B cell (primary cell): Measurements from ENCODE around the gene FBXL16. TPM values are rescaled to one million over a fixed set of nuclear protein-coding genes. Genes with fewer than 3 reads are reported as not detected.
"Not testable (repeated sequence)": the region's sequence is repeated elsewhere in the genome, so short reads cannot be mapped to it uniquely, and the experiment has no call there.

Source experiments
- ATAC-seq: fragments of 200-7000 bp; cut with Tn5 transposase; one replicate; pipeline ENCODE4 v1.10.0; 2021; ENCODE audit warnings: low read depth, mild to moderate bottlenecking, moderate number of reproducible peaks, moderate library complexity
- CTCF ChIA-PET: fragments of 350-600 bp; sonication (Branson Sonifier 250); formaldehyde crosslinking; loops from one replicate; lab custom pipeline; 2021; ENCODE audit warnings: antibody characterized with exemption, inconsistent platforms; lab: Charles Lee
- POLR2A ChIA-PET: fragments of 350-600 bp; sonication (Branson Sonifier 250); formaldehyde crosslinking; loops from one replicate; lab custom pipeline; 2021; ENCODE audit warnings: antibody characterized with exemption; lab: Charles Lee
- DNase-seq: peaks from one replicate; pipeline ENCODE4 v3.0.0; 2013
- H2AFZ ChIP-seq: 2 replicates; pipeline ENCODE4 v1.6.1; 2012; ENCODE audit warnings: mild to moderate bottlenecking, low read depth, low read length; ENCODE audit not compliant: insufficient read depth, poor library complexity, severe bottlenecking
- H3K27ac ChIP-seq, 2 donors: 1 replicate in 1 of 2; 2 replicates in 1 of 2; pipeline ENCODE4 v1.5.1; 2012 to 2013; ENCODE audit warnings: low read length in 2 of 2, mild to moderate bottlenecking in 2 of 2, moderate library complexity in 1 of 2
- H3K27me3 ChIP-seq, 4 experiments: fragments of 200-600 bp in 1 of 4; sonication (generic) in 1 of 4; replicated peaks in 1 of 4; 1 replicate in 2 of 4; 2 replicates in 2 of 4; pipeline versions ENCODE4 v1.6.1 to v1.7.0; 2013 to 2016; ENCODE audit warnings: low read length in 3 of 4, mild to moderate bottlenecking in 2 of 4, mixed read lengths in 1 of 4, moderate library complexity in 1 of 4; ENCODE audit not compliant: insufficient read depth in 4 of 4, control insufficient read depth in 3 of 4; ENCODE audit errors: control extremely low read depth in 1 of 4
- H3K36me3 ChIP-seq, 2 experiments: replicated peaks in 1 of 2; 1 replicate in 1 of 2; 2 replicates in 1 of 2; pipeline versions ENCODE4 v1.6.1 to v1.7.1; 2013; ENCODE audit warnings: low read length in 1 of 2; ENCODE audit not compliant: insufficient read depth in 2 of 2, control insufficient read depth in 1 of 2; ENCODE audit errors: control extremely low read depth in 1 of 2, extremely low read depth in 1 of 2
- H3K4me1 ChIP-seq, 2 donors: fragments of 200-600 bp in 1 of 2; sonication (generic) in 1 of 2; 1 replicate in 1 of 2; 2 replicates in 1 of 2; pipeline versions ENCODE4 v1.5.1 to v1.6.1; 2013 to 2017; ENCODE audit warnings: low read length in 2 of 2; ENCODE audit not compliant: control insufficient read depth in 2 of 2, insufficient read depth in 2 of 2
- H3K4me2 ChIP-seq: replicated peaks from 2 replicates; pipeline ENCODE3; 2012; ENCODE audit warnings: mild to moderate bottlenecking, low read depth, low read length; ENCODE audit not compliant: poor library complexity, severe bottlenecking
- H3K4me3 ChIP-seq, 5 experiments: fragments of 200-600 bp in 1 of 5; sonication (generic) in 1 of 5; 1 replicate in 3 of 5; 2 replicates in 2 of 5; pipeline versions ENCODE4 v1.5.1 to v1.7.0; 2011 to 2016; ENCODE audit warnings: low read length in 4 of 5, mild to moderate bottlenecking in 4 of 5, low read depth in 2 of 5, control low read depth in 1 of 5, moderate library complexity in 1 of 5; ENCODE audit not compliant: insufficient read depth in 1 of 5; ENCODE audit errors: control extremely low read depth in 1 of 5, extremely low read depth in 1 of 5
- H3K79me2 ChIP-seq: fragments of 200-600 bp; sonication (generic); one replicate; pipeline ENCODE4 v1.6.0; 2016; ENCODE audit warnings: low read length; ENCODE audit not compliant: control insufficient read depth, insufficient read depth
- H3K9ac ChIP-seq: fragments of 200-600 bp; sonication (generic); 2 replicates; pipeline ENCODE4 v1.6.1; 2017; ENCODE audit warnings: mild to moderate bottlenecking, low read length, moderate library complexity
- H3K9me3 ChIP-seq, 3 donors: one replicate each; pipeline versions ENCODE4 v1.6.1 to v1.7.1; 2013; ENCODE audit warnings: low read length in 2 of 3; ENCODE audit not compliant: control insufficient read depth in 2 of 3, insufficient read depth in 1 of 3; ENCODE audit errors: control extremely low read depth in 1 of 3
- H4K20me1 ChIP-seq: 2 replicates; pipeline ENCODE4 v1.6.0; 2012; ENCODE audit warnings: mild to moderate bottlenecking, low read length; ENCODE audit not compliant: insufficient read depth, control insufficient read depth, poor library complexity, severe bottlenecking
- H3K27ac Mint-ChIP-seq: one replicate; pipeline ENCODE4 v1.8.0; 2021; ENCODE audit warnings: mixed read lengths
- H3K27me3 Mint-ChIP-seq: one replicate; pipeline ENCODE4 v1.8.0; 2021; ENCODE audit warnings: mixed read lengths
- H3K4me1 Mint-ChIP-seq: one replicate; pipeline ENCODE4 v1.8.0; 2021; ENCODE audit warnings: mixed read lengths
- H3K4me3 Mint-ChIP-seq: one replicate; pipeline ENCODE4 v1.8.0; 2021; ENCODE audit warnings: mixed read lengths
- H3K9me3 Mint-ChIP-seq: one replicate; pipeline ENCODE4 v1.8.0; 2022; ENCODE audit warnings: mixed read lengths; ENCODE audit not compliant: insufficient read depth
- EZH2 ChIP-seq: IDR thresholded peaks from 2 replicates; pipeline ENCODE4 v1.6.1; 2012; ENCODE audit warnings: borderline replicate concordance, low read depth, mild to moderate bottlenecking, moderate library complexity, low read length; ENCODE audit not compliant: insufficient read depth, poor library complexity, severe bottlenecking
- WGBS: methylation state at CpG from one replicate; pipeline ENCODE4 v1.1.5; 2013; ENCODE audit warnings: missing lambda C conversion rate; ENCODE audit not compliant: insufficient coverage; 5-methylcytosine and 5-hydroxymethylcytosine counted together
- intact Hi-C: fragments of 100-400 bp; cut with micrococcal nuclease; formaldehyde crosslinking; loops from one replicate; pipeline ENCODE4 v1.10.0; 2022
- polyA plus RNA-seq: library from polyadenylated mRNA; depleted of rRNA; stranded (reverse); fragments of >200 nt; gene quantifications from 2 replicates; pipeline ENCODE4 v1.2.3, GENCODE V29; 2012
- total RNA-seq, 2 donors: library from RNA; stranded (reverse); fragments of 120-200 nt in 1 of 2; gene quantifications; 1 replicate in 1 of 2; 2 replicates in 1 of 2; pipeline versions ENCODE4 v1.2.3 to v1.2.4, GENCODE V29; 2013 to 2022
- TF ChIP-seq, protein P1 (sequence below): fragments of 200-600 bp; IDR thresholded peaks from one replicate; pipeline ENCODE4 v1.8.0; 2022; ENCODE audit warnings: antibody characterized with exemption, mild to moderate bottlenecking

FBXL16 gene
- total and polyA plus RNA-seq, 2 donors (not counting 1 experiment from before 2014, with no cell fraction given) = 2.2 to 5.8 TPM

DNA sequence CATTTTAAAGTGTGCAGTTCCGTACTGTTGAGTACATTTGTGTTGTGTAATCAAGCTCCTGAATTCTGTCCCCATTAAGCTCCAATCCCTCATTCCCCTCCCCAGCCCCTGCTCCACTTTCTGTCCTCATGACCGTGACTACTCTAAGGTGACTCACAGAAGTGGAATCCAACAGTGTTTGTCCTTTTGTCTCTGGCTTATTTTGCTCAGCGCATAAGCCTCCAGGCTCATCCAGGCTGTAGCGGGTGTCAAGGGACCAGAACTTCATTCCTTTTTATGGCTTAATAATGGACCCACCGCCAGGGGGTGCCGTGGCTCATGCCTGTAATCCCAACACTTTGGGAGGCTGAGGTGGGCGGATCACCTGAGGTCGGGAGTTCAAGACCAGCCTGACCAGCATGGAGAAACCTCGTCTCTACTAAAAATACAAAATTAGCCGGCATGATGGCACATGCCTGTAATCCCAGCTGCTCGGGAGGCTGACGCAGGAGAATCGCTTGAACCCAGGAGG is 7.2 kb upstream of the FBXL16 start:
- intact Hi-C loops, H3K9me3 Mint-ChIP-seq, H2AFZ ChIP-seq, H3K4me3 Mint-ChIP-seq, H3K36me3 ChIP-seq, H3K4me2 ChIP-seq, ATAC-seq, H3K4me3 ChIP-seq, DNase-seq, H3K27ac Mint-ChIP-seq, POLR2A ChIA-PET, H3K27ac ChIP-seq, H3K9ac ChIP-seq, H3K79me2 ChIP-seq, H3K4me1 Mint-ChIP-seq: not testable (repeated sequence)
- CTCF ChIA-PET = interaction anchor here (0.6 to 7.6 kb wide), 22 partner anchors 9 to 665 kb away, joined by 3 to 94 read pairs (median 4); partner anchors contain the start of genes ANTKMT, CHTF18, CIAO3 and RPUSD1
- peaks cover 12 to 20% of the 10 kb centered on the region in 2 donors for H3K4me1 ChIP-seq
- TF ChIP-seq, protein P1, sequence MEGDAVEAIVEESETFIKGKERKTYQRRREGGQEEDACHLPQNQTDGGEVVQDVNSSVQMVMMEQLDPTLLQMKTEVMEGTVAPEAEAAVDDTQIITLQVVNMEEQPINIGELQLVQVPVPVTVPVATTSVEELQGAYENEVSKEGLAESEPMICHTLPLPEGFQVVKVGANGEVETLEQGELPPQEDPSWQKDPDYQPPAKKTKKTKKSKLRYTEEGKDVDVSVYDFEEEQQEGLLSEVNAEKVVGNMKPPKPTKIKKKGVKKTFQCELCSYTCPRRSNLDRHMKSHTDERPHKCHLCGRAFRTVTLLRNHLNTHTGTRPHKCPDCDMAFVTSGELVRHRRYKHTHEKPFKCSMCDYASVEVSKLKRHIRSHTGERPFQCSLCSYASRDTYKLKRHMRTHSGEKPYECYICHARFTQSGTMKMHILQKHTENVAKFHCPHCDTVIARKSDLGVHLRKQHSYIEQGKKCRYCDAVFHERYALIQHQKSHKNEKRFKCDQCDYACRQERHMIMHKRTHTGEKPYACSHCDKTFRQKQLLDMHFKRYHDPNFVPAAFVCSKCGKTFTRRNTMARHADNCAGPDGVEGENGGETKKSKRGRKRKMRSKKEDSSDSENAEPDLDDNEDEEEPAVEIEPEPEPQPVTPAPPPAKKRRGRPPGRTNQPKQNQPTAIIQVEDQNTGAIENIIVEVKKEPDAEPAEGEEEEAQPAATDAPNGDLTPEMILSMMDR = peak; percentile 49
- peaks cover 0 to 15% (median 0%) of the 10 kb centered on the region in 3 donors for H3K9me3 ChIP-seq
- 47% methylated on average over 8 of the region's 13 CpGs for WGBS
- H3K27me3 Mint-ChIP-seq = peaks cover 24% of the 10 kb centered on the region
- H3K27me3 ChIP-seq = peaks cover 0 to 64% (median 29%) of the 10 kb centered on the region in 4 experiments
- peaks cover 11% of the 10 kb centered on the region for H4K20me1 ChIP-seq

DNA sequence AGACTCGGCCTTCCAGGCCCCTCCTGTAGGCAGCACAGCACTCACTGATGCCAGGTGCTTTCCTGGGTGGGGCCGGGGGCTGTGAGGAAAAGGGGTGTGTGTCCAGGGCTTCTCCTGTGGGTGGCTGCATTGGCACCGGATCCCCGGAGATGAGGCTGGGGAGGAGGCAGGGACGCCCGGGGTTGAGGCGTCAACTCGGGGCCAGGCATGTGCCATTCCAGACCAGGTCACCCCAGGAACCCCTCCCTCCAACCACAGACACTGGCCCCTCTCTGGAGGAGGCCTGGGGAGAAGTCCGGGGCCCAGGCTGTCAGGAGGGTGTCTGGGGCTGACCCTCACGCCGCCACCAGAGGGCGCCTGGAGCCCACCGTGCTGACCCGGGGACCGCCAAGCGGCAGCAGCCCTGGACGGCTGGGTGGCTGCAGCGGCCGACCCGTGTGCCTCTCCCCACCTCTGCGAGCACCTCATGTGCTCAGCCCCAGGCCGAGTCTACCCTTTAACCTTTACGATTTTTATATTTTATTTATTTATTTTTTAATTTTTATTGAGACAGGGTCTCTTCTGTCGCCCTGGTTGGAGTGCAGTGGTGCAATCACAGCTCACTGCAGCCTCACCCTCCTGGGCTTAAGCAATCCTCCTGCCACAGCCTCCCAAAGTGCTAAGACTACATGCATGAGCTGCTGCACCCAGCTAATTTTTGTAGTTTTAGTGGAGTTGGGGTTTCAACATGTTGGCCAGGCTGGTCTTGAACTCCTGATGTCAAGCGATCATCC is 6.1 kb upstream of the FBXL16 start:
- Histone ChIP-seq H3K27ac (no peak overlapping the region), H2AFZ (no peak overlapping the region), H3K9ac (no peak overlapping the region), H3K79me2 (no peaks in the 10 kb centered on the region), H3K27me3 (peaks cover 0 to 73% (median 33%) of the 10 kb centered on the region in 4 experiments), H3K4me1 (peaks cover 14 to 20% of the 10 kb centered on the region in 2 donors), H3K9me3 (peaks cover 0 to 20% (median 0%) of the 10 kb centered on the region in 3 donors), H3K36me3 (no peaks in the 10 kb centered on the region), H3K4me2 (no peak overlapping the region), H4K20me1 (peaks cover 5% of the 10 kb centered on the region), H3K4me3 (no peak overlapping the region)
- POLR2A ChIA-PET = no interaction called here
- ATAC-seq (peak; percentile 64), DNase-seq (peak; percentile 84)
- Mint-ChIP-seq H3K27ac (no peak overlapping the region), H3K4me3 (no peak overlapping the region), H3K27me3 (peaks cover 26% of the 10 kb centered on the region), H3K9me3 (no peaks in the 10 kb centered on the region), H3K4me1 (peaks cover 4% of the 10 kb centered on the region)
- WGBS = 11% methylated on average over 9 of the region's 25 CpGs
- intact Hi-C loops = loop anchor here (1.0 to 2.0 kb wide), 3 partner anchors 30 to 391 kb away; no protein-coding TSS in a partner anchor
- CTCF ChIA-PET = interaction anchor here (0.6 to 7.6 kb wide), 21 partner anchors 9 to 392 kb away, joined by 3 to 94 read pairs (median 4); partner anchors contain the start of genes ANTKMT, CHTF18, CIAO3 and RPUSD1
- no peak for TF ChIP-seq EZH2
- TF ChIP-seq, protein P1 = peak; percentile 98
